ENCODE data around the gene SIGLEC7.

DNA sequence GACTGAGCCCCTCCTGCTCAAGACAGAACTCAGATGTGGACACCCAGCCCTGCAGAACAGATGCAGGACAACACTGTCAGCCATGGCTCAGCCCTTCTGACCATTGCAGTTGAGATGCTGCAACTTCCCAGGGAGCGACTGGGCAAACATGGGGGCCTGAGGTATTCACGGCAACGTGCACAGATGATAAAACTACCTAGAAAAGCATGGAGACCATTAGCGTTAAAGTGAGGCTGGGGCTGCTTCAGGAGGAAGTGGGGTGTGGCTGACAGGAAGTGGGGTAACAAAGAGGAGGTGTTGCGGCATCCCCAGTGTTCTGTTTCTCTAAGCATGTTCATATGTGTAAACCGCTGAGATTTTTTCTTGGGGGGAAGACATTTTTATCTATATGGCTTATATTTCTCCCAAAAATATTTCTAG, 18.7 kb upstream of the SIGLEC7 start:
- TF ChIP-seq, protein P1, sequence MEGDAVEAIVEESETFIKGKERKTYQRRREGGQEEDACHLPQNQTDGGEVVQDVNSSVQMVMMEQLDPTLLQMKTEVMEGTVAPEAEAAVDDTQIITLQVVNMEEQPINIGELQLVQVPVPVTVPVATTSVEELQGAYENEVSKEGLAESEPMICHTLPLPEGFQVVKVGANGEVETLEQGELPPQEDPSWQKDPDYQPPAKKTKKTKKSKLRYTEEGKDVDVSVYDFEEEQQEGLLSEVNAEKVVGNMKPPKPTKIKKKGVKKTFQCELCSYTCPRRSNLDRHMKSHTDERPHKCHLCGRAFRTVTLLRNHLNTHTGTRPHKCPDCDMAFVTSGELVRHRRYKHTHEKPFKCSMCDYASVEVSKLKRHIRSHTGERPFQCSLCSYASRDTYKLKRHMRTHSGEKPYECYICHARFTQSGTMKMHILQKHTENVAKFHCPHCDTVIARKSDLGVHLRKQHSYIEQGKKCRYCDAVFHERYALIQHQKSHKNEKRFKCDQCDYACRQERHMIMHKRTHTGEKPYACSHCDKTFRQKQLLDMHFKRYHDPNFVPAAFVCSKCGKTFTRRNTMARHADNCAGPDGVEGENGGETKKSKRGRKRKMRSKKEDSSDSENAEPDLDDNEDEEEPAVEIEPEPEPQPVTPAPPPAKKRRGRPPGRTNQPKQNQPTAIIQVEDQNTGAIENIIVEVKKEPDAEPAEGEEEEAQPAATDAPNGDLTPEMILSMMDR (IDR thresholded peaks at IDR 0.05; ENCODE audit: low read length): no peak
- no peak for TF ChIP-seq EZH2phosphoT487 (IDR thresholded peaks at IDR 0.05; ENCODE audit: low read length)
- no peak for TF ChIP-seq EZH2 (optimal IDR thresholded peaks at IDR 0.05; ENCODE audit: low read depth, low read length)
